Measurements from ENCODE around the gene AKR1B1. TPM values are rescaled to one million over a fixed set of nuclear protein-coding genes. Genes with fewer than 3 reads are reported as not detected.

AKR1B1 gene
- total RNA-seq = 65.9 and 248 TPM in 2 replicates

GRCh38 chr7:134458806-134459698, at the start of gene AKR1B1:
Gene AKR1B1, minus strand, starts transcription at chr7:134459100. Its CDS starts 38 bp downstream, at chr7:134459062.

Other genes starting within 250 kb of the AKR1B1 start
- 7.0 and 10.2 TPM in 2 replicates for gene SLC35B4, start 142.2 kb downstream of the AKR1B1 start, total RNA-seq
- 15.4 and 46.5 TPM in 2 replicates for gene AKR1B10, start 68.5 kb upstream of the AKR1B1 start, total RNA-seq
- gene AKR1B15, start 90.0 kb upstream of the AKR1B1 start, total RNA-seq = 0.24 TPM in 1 of 2 replicates, not detected in the other
- 12.1 and 36.9 TPM in 2 replicates for gene BPGM, start 187.8 kb upstream of the AKR1B1 start, total RNA-seq